Right lobe of liver (tissue), 6 donors: ENCODE results near the gene DOK4. TPM values are rescaled to one million over a fixed set of nuclear protein-coding genes. Genes with fewer than 3 reads are reported as not detected.
"Not testable (repeated sequence)": the region's sequence is repeated elsewhere in the genome, so short reads cannot be mapped to it uniquely, and the experiment has no call there.

ENCODE experiments used
- ATAC-seq, 4 donors: fragments of 200-7000 bp; cut with Tn5 transposase; one replicate each; pipeline ENCODE4 v1.9.1; 2020; ENCODE audit warnings: mild to moderate bottlenecking in 4 of 4, moderate library complexity in 4 of 4
- DNase-seq, 3 donors: peaks; one replicate each; pipeline ENCODE4 v3.0.0-alpha.2; 2020
- H3K27ac ChIP-seq, 3 donors: fragments of 200-600 bp; one replicate each; pipeline ENCODE4 v1.8.0; 2022
- H3K27me3 ChIP-seq, 2 donors: fragments of 200-600 bp; one replicate each; pipeline ENCODE4 v1.8.0; 2022
- H3K36me3 ChIP-seq, 4 donors: fragments of 200-600 bp; sonication (generic) in 1 of 4; one replicate each; pipeline versions ENCODE4 v1.5.1 to v1.8.0; 2017 to 2022; ENCODE audit warnings: control low read depth in 1 of 4
- H3K4me1 ChIP-seq, 4 donors: fragments of 200-600 bp; sonication (generic) in 1 of 4; one replicate each; pipeline versions ENCODE4 v1.5.1 to v1.8.0; 2017 to 2022; ENCODE audit warnings: control low read depth in 1 of 4
- H3K4me3 ChIP-seq, 3 donors: fragments of 200-600 bp; one replicate each; pipeline ENCODE4 v1.8.0; 2022
- H3K9me3 ChIP-seq, 4 donors: fragments of 200-600 bp; sonication (generic) in 1 of 4; one replicate each; pipeline versions ENCODE4 v1.5.1 to v1.8.0; 2017 to 2022; ENCODE audit warnings: control low read depth in 1 of 4
- CTCF ChIP-seq, 4 donors: fragments of 200-600 bp in 3 of 4; fragments of 450-650 bp in 1 of 4; IDR thresholded peaks; one replicate each; pipeline versions ENCODE4 v1.5.1 to v1.8.0; 2016 to 2022; ENCODE audit warnings: antibody characterized with exemption in 4 of 4, mild to moderate bottlenecking in 2 of 4
- POLR2A ChIP-seq: fragments of 450-650 bp; IDR thresholded peaks from one replicate; pipeline ENCODE4 v1.6.1; 2017; ENCODE audit warnings: antibody characterized with exemption, mild to moderate bottlenecking
- WGBS: methylation state at CpG from one replicate; pipeline ENCODE4 v1.1.6; 2018; ENCODE audit warnings: low coverage, low lambda C conversion rate; ENCODE audit not compliant: insufficient coverage; ENCODE audit errors: missing lambda C conversion rate; 5-methylcytosine and 5-hydroxymethylcytosine counted together
- intact Hi-C, 2 donors: fragments of 100-400 bp; cut with DNase I; formaldehyde crosslinking; loops; one replicate each; pipeline versions ENCODE4 v1.11.2 to v1.14.1; 2022
- total RNA-seq, 6 experiments: library from RNA; depleted of rRNA in 2 of 6; stranded (reverse); fragments of >200 nt in 2 of 6; fragmentation: NEBNext Ultra II Directional in 3 of 6; extraction: Animal tissue kit (Norgen Biotek cat#: 25700) in 3 of 6; gene quantifications; one replicate each; pipeline versions ENCODE4 v1.1.0 to v1.2.4, GENCODE V29; 2016 to 2023
- donor health status: DM: no; HTN: yes; CAD: no.
- donor health status: DM: no; HTN: no; CAD: no.
- donor health status: DM: no; HTN: no; CAD: no.
- donor health status: DM: no; HTN: yes; CAD: no.
- donor health status: DM: no; HTN: yes; CAD: no.

DOK4 gene
- total RNA-seq, 6 experiments from 2014 or later: 20.0 to 62.1 (median 36.7) TPM

GRCh38 chr16:57501492-57501891, 15.2 kb upstream of the DOK4 start:
- H3K4me1 ChIP-seq: peaks cover 0 to 19% (median 3%) of the 10 kb centered on the region in 4 donors
- intact Hi-C loops: no loop called here
- no peak for TF ChIP-seq POLR2A
- TF ChIP-seq CTCF (IDR thresholded peaks at IDR 0.05): no peak
- H3K36me3 ChIP-seq: no peaks in the 10 kb centered on the region
- DNase-seq (peak in 1 of 3 donors; percentile 17), ATAC-seq (peak in 1 of 4 donors; percentile 3)
- peak overlapping the region in 1 of 3 donors; percentile 69 for H3K27ac ChIP-seq
- H3K27me3 ChIP-seq: no peaks in the 10 kb centered on the region
- H3K9me3 ChIP-seq: no peaks in the 10 kb centered on the region
- H3K4me3 ChIP-seq: no peak overlapping the region
- 74% methylated on average over 3 of the region's 7 CpGs for WGBS

- H3K4me3 ChIP-seq: no peak overlapping the region
- 21% methylated on average over 2 of the region's 9 CpGs for WGBS
Observed at GRCh38 chr16:57500578-57501111, 14.4 kb upstream of the DOK4 start.

GRCh38 chr16:57499941-57500340, 13.6 kb upstream of the DOK4 start:
- DNase-seq: peak in 1 of 3 donors; percentile 29
- H3K9me3 ChIP-seq, ATAC-seq, H3K4me3 ChIP-seq, H3K27me3 ChIP-seq, intact Hi-C loops, H3K36me3 ChIP-seq: not testable (repeated sequence)
- peaks cover 0 to 19% (median 3%) of the 10 kb centered on the region in 4 donors for H3K4me1 ChIP-seq
- peak overlapping the region in 1 of 3 donors; percentile 69 for H3K27ac ChIP-seq
- 95% methylated on average over 11 of the region's 11 CpGs for WGBS

More at GRCh38 chr16:57500578-57501111, 14.4 kb upstream of the DOK4 start:
- intact Hi-C loops: no loop called here
- Histone ChIP-seq H3K36me3 (no peaks in the 10 kb centered on the region), H3K27ac (peak overlapping the region in 2 of 3 donors; percentile 1 to 69), H3K4me1 (peaks cover 0 to 19% (median 3%) of the 10 kb centered on the region in 4 donors), H3K27me3 (no peaks in the 10 kb centered on the region), H3K9me3 (no peaks in the 10 kb centered on the region)
- TF ChIP-seq POLR2A: no peak
- no peak for TF ChIP-seq CTCF (IDR thresholded peaks at IDR 0.05)
- DNase-seq (peak; percentile 51 to 90 (median 90)), ATAC-seq (peak; percentile 93 to 98 (median 95))

- Histone ChIP-seq H3K27ac (no peak overlapping the region), H3K36me3 (no peaks in the 10 kb centered on the region), H3K9me3 (no peaks in the 10 kb centered on the region), H3K4me3 (no peak overlapping the region), H3K4me1 (peaks cover 0 to 19% (median 3%) of the 10 kb centered on the region in 4 donors), H3K27me3 (no peaks in the 10 kb centered on the region)
- 73% methylated on average over 2 of the region's 4 CpGs for WGBS
- ATAC-seq (no peak), DNase-seq (peak in 1 of 3 donors; percentile 22)
- TF ChIP-seq POLR2A (no peak), CTCF (IDR thresholded peaks at IDR 0.05) (no peak)
- intact Hi-C loops: no loop called here
Observed at GRCh38 chr16:57498031-57498430, 11.7 kb upstream of the DOK4 start.

GRCh38 chr16:57497121-57497520, 10.8 kb upstream of the DOK4 start:
- 71% methylated on average over 7 of the region's 13 CpGs for WGBS
- no peaks in the 10 kb centered on the region for H3K27me3 ChIP-seq
- no peak for ATAC-seq
- no peak overlapping the region for H3K27ac ChIP-seq
- no peak overlapping the region for H3K4me3 ChIP-seq
- peaks cover 0 to 19% (median 3%) of the 10 kb centered on the region in 4 donors for H3K4me1 ChIP-seq
- intact Hi-C loops: no loop called here
- peak in 1 of 3 donors; percentile 33 for DNase-seq
- H3K9me3 ChIP-seq: no peaks in the 10 kb centered on the region
- TF ChIP-seq CTCF (IDR thresholded peaks at IDR 0.05) (no peak), POLR2A (no peak)
- no peaks in the 10 kb centered on the region for H3K36me3 ChIP-seq
